Central memory CD8-positive, alpha-beta T cell (primary cell): ENCODE measurements around the gene CNOT4.

Experiments
- ATAC-seq: fragments of 150-1000 bp; cut with Tn5 transposase; replicated peaks from 2 replicates; pipeline ENCODE4 v1.10.0; 2022; ENCODE audit warnings: mild to moderate bottlenecking, moderate FRiP score, moderate number of reproducible peaks; ENCODE audit not compliant: poor library complexity, severe bottlenecking; ENCODE audit errors: extremely low read depth
- DNase-seq, 2 donors: peaks; one replicate each; pipeline ENCODE4 v3.0.0; 2021; ENCODE audit warnings: low spot score in 2 of 2
- H3K27ac Mint-ChIP-seq: one replicate; pipeline ENCODE4 v1.8.0; 2022; ENCODE audit warnings: low read depth, mild to moderate bottlenecking, moderate library complexity, mixed read lengths
- H3K27me3 Mint-ChIP-seq: one replicate; pipeline ENCODE4 v1.8.0; 2022; ENCODE audit warnings: mixed read lengths
- H3K36me3 Mint-ChIP-seq: one replicate; pipeline ENCODE4 v1.8.0; 2022; ENCODE audit warnings: mild to moderate bottlenecking, moderate library complexity, mixed read lengths; ENCODE audit not compliant: insufficient read depth
- H3K4me1 Mint-ChIP-seq: one replicate; pipeline ENCODE4 v1.8.0; 2022; ENCODE audit warnings: mixed read lengths
- H3K4me3 Mint-ChIP-seq: one replicate; pipeline ENCODE4 v1.8.0; 2022; ENCODE audit warnings: mild to moderate bottlenecking, moderate library complexity, mixed read lengths
- H3K9me3 Mint-ChIP-seq: one replicate; pipeline ENCODE4 v1.8.0; 2022; ENCODE audit warnings: mixed read lengths

Gene CNOT4

GRCh38 chr7:135320268-135320667 lies 189.6 kb downstream of the CNOT4 start:
- Mint-ChIP-seq H3K9me3 (no peaks in the 10 kb centered on the region), H3K36me3 (peaks cover 2% of the 10 kb centered on the region), H3K4me1 (no peaks in the 10 kb centered on the region), H3K4me3 (no peak overlapping the region), H3K27me3 (no peaks in the 10 kb centered on the region), H3K27ac (no peak overlapping the region)
- ATAC-seq (no peak), DNase-seq (no peak)

- H3K27me3 Mint-ChIP-seq, result peaks cover 9% of the 10 kb centered on the region
- peaks cover 2% of the 10 kb centered on the region for H3K36me3 Mint-ChIP-seq
- no peak for DNase-seq
- no peaks in the 10 kb centered on the region for H3K4me1 Mint-ChIP-seq
- no peak for ATAC-seq
- no peak overlapping the region for H3K27ac Mint-ChIP-seq
- H3K4me3 Mint-ChIP-seq, result no peak overlapping the region
- no peaks in the 10 kb centered on the region for H3K9me3 Mint-ChIP-seq
Measured at GRCh38 chr7:135317676-135318325, 192.1 kb downstream of the CNOT4 start.

- Mint-ChIP-seq H3K36me3 (peaks cover 2% of the 10 kb centered on the region), H3K9me3 (no peaks in the 10 kb centered on the region), H3K27me3 (peaks cover 9% of the 10 kb centered on the region), H3K27ac (no peak overlapping the region), H3K4me3 (no peak overlapping the region), H3K4me1 (no peaks in the 10 kb centered on the region)
- DNase-seq (no peak), ATAC-seq (no peak)
Measured at GRCh38 chr7:135316648-135317313, 193.1 kb downstream of the CNOT4 start.

GRCh38 chr7:135313971-135314370 lies 195.9 kb downstream of the CNOT4 start:
- DNase-seq, result no peak
- ATAC-seq, result no peak
- H3K9me3 Mint-ChIP-seq, result no peaks in the 10 kb centered on the region
- H3K4me3 Mint-ChIP-seq, result no peak overlapping the region
- H3K4me1 Mint-ChIP-seq, result no peaks in the 10 kb centered on the region
- H3K27me3 Mint-ChIP-seq, result peaks cover 9% of the 10 kb centered on the region
- peaks cover 2% of the 10 kb centered on the region for H3K36me3 Mint-ChIP-seq
- no peak overlapping the region for H3K27ac Mint-ChIP-seq
